RWPE2 (cell line): ENCODE measurements around the gene LNPK.
"Not testable (repeated sequence)": the region's sequence is repeated elsewhere in the genome, so short reads cannot be mapped to it uniquely, and the experiment has no call there.

ENCODE experiments used
- ATAC-seq: fragments of 200-7000 bp; cut with Tn5 transposase; 3 replicates; pipeline ENCODE4 v1.9.1; 2021; ENCODE audit warnings: low read depth
- DNase-seq: peaks from one replicate; pipeline ENCODE4 v3.0.0-alpha.2; 2020; ENCODE audit warnings: low spot score
- H3K27ac ChIP-seq: fragments of 450-650 bp; 2 replicates; pipeline ENCODE4 v1.5.1; 2017; ENCODE audit warnings: mild to moderate bottlenecking; ENCODE audit not compliant: poor library complexity, severe bottlenecking
- H3K27me3 ChIP-seq: fragments of 250-450 bp; sonication (Bioruptor Pico); 2 replicates; pipeline ENCODE4 v1.5.1; 2021; ENCODE audit warnings: mild to moderate bottlenecking, moderate library complexity; ENCODE audit not compliant: insufficient read depth, poor library complexity, severe bottlenecking
- H3K36me3 ChIP-seq: fragments of 250-450 bp; sonication (Bioruptor Pico); 2 replicates; pipeline ENCODE4 v1.5.1; 2020; ENCODE audit warnings: low read depth, mild to moderate bottlenecking, moderate library complexity
- H3K4me1 ChIP-seq: fragments of 250-450 bp; sonication (Bioruptor Pico); 2 replicates; pipeline ENCODE4 v1.5.1; 2021; ENCODE audit warnings: mild to moderate bottlenecking, moderate library complexity; ENCODE audit not compliant: insufficient read depth, poor library complexity, severe bottlenecking
- H3K4me3 ChIP-seq: fragments of 250-450 bp; sonication (Bioruptor Pico); 2 replicates; pipeline ENCODE4 v1.5.1; 2021; ENCODE audit warnings: mild to moderate bottlenecking, moderate library complexity; ENCODE audit not compliant: severe bottlenecking
- H3K9me3 ChIP-seq: fragments of 250-450 bp; sonication (Bioruptor Pico); 2 replicates; pipeline ENCODE4 v1.5.1; 2021; ENCODE audit warnings: mild to moderate bottlenecking, moderate library complexity; ENCODE audit not compliant: severe bottlenecking
- CTCF ChIP-seq: fragments of 450-650 bp; IDR thresholded peaks from one replicate; pipeline ENCODE4 v1.5.1; 2017; ENCODE audit warnings: mild to moderate bottlenecking, moderate library complexity; ENCODE audit not compliant: poor library complexity, severe bottlenecking

The LNPK gene

GRCh38 chr2:175999283-175999819 lies 2.7 kb downstream of the LNPK start:
- DNase-seq = no peak
- Histone ChIP-seq H3K4me3 (no peak overlapping the region), H3K4me1 (peaks cover 7% of the 10 kb centered on the region), H3K27me3 (no peaks in the 10 kb centered on the region), H3K27ac (no peak overlapping the region), H3K9me3 (no peaks in the 10 kb centered on the region), H3K36me3 (no peaks in the 10 kb centered on the region)
- no peak for ATAC-seq
- no peak for TF ChIP-seq CTCF

- peaks cover 35% of the 10 kb centered on the region for H3K36me3 ChIP-seq
- H3K9me3 ChIP-seq = no peaks in the 10 kb centered on the region
- no peak for TF ChIP-seq CTCF
- no peak overlapping the region for H3K4me3 ChIP-seq
- DNase-seq = no peak
- H3K27me3 ChIP-seq = no peaks in the 10 kb centered on the region
- no peaks in the 10 kb centered on the region for H3K4me1 ChIP-seq
- no peak overlapping the region for H3K27ac ChIP-seq
- no peak for ATAC-seq
These were observed 12.0 kb downstream of the LNPK start for GRCh38 chr2:175990099-175990498.

GRCh38 chr2:175987126-175987525 lies 14.9 kb downstream of the LNPK start:
- not testable (repeated sequence) for DNase-seq, H3K4me1 ChIP-seq, H3K27ac ChIP-seq, H3K9me3 ChIP-seq, H3K4me3 ChIP-seq, H3K27me3 ChIP-seq, ATAC-seq
- H3K36me3 ChIP-seq = peaks cover 55% of the 10 kb centered on the region

- Histone ChIP-seq H3K4me1 (no peaks in the 10 kb centered on the region), H3K9me3 (no peaks in the 10 kb centered on the region), H3K36me3 (peaks cover 44% of the 10 kb centered on the region), H3K27me3 (no peaks in the 10 kb centered on the region), H3K27ac (no peak overlapping the region), H3K4me3 (no peak overlapping the region)
- no peak for DNase-seq
- ATAC-seq = no peak
- TF ChIP-seq CTCF = no peak
These were observed 17.2 kb downstream of the LNPK start for GRCh38 chr2:175984846-175985245.

GRCh38 chr2:175981551-175981950 lies 20.5 kb downstream of the LNPK start:
- H3K27ac ChIP-seq = no peak overlapping the region
- no peaks in the 10 kb centered on the region for H3K27me3 ChIP-seq
- ATAC-seq (no peak), DNase-seq (no peak)
- no peak overlapping the region for H3K4me3 ChIP-seq
- peaks cover 39% of the 10 kb centered on the region for H3K36me3 ChIP-seq
- TF ChIP-seq CTCF = no peak
- H3K9me3 ChIP-seq = no peaks in the 10 kb centered on the region
- H3K4me1 ChIP-seq = no peaks in the 10 kb centered on the region
